Measurements from ENCODE around the gene ACTL10. TPM values are rescaled to one million over a fixed set of nuclear protein-coding genes. Genes with fewer than 3 reads are reported as not detected.

ACTL10 gene
- total and polyA plus RNA-seq, 11 donors: 0.13 to 1.1 (median 0.36) TPM

DNA sequence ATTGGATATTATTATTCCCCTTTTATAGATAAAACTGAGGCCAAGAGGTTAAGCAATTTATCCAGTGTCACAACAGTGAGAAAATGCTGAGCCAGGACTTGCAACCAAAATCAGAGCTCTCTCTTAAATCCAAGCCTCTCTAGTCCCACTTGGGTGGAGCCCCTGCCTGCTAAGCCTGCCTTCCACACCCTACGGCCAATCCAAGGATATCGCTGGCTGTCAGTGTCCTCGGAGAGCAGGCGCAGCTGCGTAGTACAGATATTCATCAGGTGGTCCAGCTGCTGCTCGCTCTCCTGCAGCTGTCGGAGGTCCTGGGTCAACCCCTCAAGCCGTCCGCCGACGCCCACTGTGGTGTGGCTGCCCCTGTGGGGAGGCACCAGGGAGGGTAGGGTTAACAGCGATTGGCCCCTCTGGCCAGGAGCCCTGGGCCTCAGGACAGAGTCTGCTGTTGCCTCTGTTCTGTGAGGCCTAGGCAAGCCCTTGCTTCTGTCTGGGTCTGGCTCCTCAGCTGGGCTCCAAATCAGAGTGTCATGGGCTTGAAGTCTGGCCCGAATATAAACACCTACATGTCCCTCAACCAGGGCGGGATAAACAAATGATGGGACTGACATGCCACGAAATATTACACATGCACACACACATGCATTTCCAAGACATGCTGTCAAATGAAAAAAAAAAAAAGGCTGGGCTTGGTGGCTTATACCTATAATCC is 11.4 kb downstream of the ACTL10 start:
- intact Hi-C loops (cut with DNase I): no loop called here
- H3K36me3 ChIP-seq: no peaks in the 10 kb centered on the region
- DNase-seq (peak in 3 of 5 donors; percentile 51 to 83 (median 68)), ATAC-seq (peak; percentile 15 to 49 (median 40))
- no peaks in the 10 kb centered on the region for H3K27me3 ChIP-seq
- peak overlapping the region in 3 of 12 donors; percentile 34 to 57 (median 56) for H3K27ac ChIP-seq
- no peak overlapping the region for H3K4me3 ChIP-seq
- TF ChIP-seq POLR2A (IDR thresholded peaks at IDR 0.05) (no peak), CTCF (IDR thresholded peaks at IDR 0.05) (no peak)
- H3K9me3 ChIP-seq: no peaks in the 10 kb centered on the region
- WGBS, 4 donors: 71 to 82% (median 81%) methylated on average over 13 to 15 of the region's 15 CpGs
- peaks cover 0 to 42% (median 13%) of the 10 kb centered on the region in 12 donors for H3K4me1 ChIP-seq

- no peaks in the 10 kb centered on the region for H3K27me3 ChIP-seq
- no peak overlapping the region for H3K27ac ChIP-seq
- H3K36me3 ChIP-seq: no peaks in the 10 kb centered on the region
- intact Hi-C loops (cut with DNase I): loop anchor here in 1 of 10 donors (10.0 kb wide), 1 partner anchor 315 kb away; the partner anchor contains the start of gene RALY
- H3K4me1 ChIP-seq: peaks cover 0 to 32% (median 8%) of the 10 kb centered on the region in 12 donors
- ATAC-seq: no peak
- no peak for DNase-seq
- WGBS, 4 donors: 89 to 94% (median 92%) methylated on average over 12 to 20 of the region's 20 CpGs
- TF ChIP-seq POLR2A (IDR thresholded peaks at IDR 0.05) (no peak), CTCF (IDR thresholded peaks at IDR 0.05) (no peak)
- H3K4me3 ChIP-seq: no peak overlapping the region
- H3K9me3 ChIP-seq: no peaks in the 10 kb centered on the region
These were observed 13.2 kb downstream of the ACTL10 start for GRCh38 chr20:33679758-33680485.

DNA sequence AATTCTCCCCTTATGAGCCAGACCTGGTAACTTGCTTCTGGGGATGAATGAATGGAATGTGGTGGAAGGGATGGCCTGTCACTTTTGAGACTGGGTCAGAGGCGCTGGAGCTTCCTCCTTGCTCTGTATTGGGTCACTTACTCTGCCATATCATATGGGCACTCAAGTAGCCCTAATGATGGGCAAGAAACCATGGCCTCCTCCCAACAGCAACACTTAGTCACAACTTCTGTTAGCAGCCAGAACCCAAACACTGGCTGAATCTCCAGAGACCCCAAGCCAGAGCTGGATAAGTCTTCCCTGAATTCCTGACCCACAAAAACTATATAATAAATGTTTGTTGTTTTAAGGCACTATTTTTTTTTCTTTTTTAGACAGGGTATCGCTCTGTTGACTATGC is 13.9 kb downstream of the ACTL10 start:
- Histone ChIP-seq H3K36me3 (no peaks in the 10 kb centered on the region), H3K4me3 (no peak overlapping the region), H3K4me1 (peaks cover 0 to 32% (median 8%) of the 10 kb centered on the region in 12 donors), H3K27me3 (no peaks in the 10 kb centered on the region), H3K9me3 (no peaks in the 10 kb centered on the region), H3K27ac (no peak overlapping the region)
- intact Hi-C loops (cut with DNase I): loop anchor here in 1 of 10 donors (10.0 kb wide), 1 partner anchor 314 kb away; the partner anchor contains the start of gene RALY
- TF ChIP-seq POLR2A (IDR thresholded peaks at IDR 0.05) (no peak), CTCF (IDR thresholded peaks at IDR 0.05) (no peak)
- 81 to 84% (median 82%) methylated on average over 2 of the region's 2 CpGs for WGBS, 4 donors
- no peak for DNase-seq
- ATAC-seq: no peak

GRCh38 chr20:33681288-33681687 is 14.5 kb downstream of the ACTL10 start:
- intact Hi-C loops (cut with DNase I): loop anchor here in 1 of 10 donors (10.0 kb wide), 1 partner anchor 314 kb away; the partner anchor contains the start of gene RALY
- DNase-seq: no peak
- no peak overlapping the region for H3K27ac ChIP-seq

More at GRCh38 chr20:33681288-33681687, 14.5 kb downstream of the ACTL10 start:
- WGBS, 4 donors: 88 to 93% (median 89%) methylated on average over 5 of the region's 5 CpGs
- peaks cover 0 to 30% (median 9%) of the 10 kb centered on the region in 12 donors for H3K4me1 ChIP-seq
- no peak for ATAC-seq
- H3K9me3 ChIP-seq: no peaks in the 10 kb centered on the region
- no peaks in the 10 kb centered on the region for H3K36me3 ChIP-seq
- no peak overlapping the region for H3K4me3 ChIP-seq
- no peaks in the 10 kb centered on the region for H3K27me3 ChIP-seq
- no peak for TF ChIP-seq POLR2A (IDR thresholded peaks at IDR 0.05)
